ENCODE data around the gene SORCS1.
"Not testable (repeated sequence)": the region's sequence is repeated elsewhere in the genome, so short reads cannot be mapped to it uniquely, and the experiment has no call there.

SORCS1 gene

GRCh38 chr10:106938513-106938912, 226.0 kb downstream of the SORCS1 start:
- no peak for DNase-seq

- no peak for DNase-seq
Observed at GRCh38 chr10:106935978-106936451, 228.5 kb downstream of the SORCS1 start.

GRCh38 chr10:106931853-106932249, 232.7 kb downstream of the SORCS1 start:
- no peak for DNase-seq

- no peak for DNase-seq
Observed at GRCh38 chr10:106931159-106931852, 233.2 kb downstream of the SORCS1 start.

- no peak for DNase-seq
Observed at GRCh38 chr10:106930751-106931150, 233.8 kb downstream of the SORCS1 start.

- no peak for DNase-seq
Observed at GRCh38 chr10:106929291-106929895, 235.1 kb downstream of the SORCS1 start.

GRCh38 chr10:106928151-106928550, 236.4 kb downstream of the SORCS1 start:
- DNase-seq = not testable (repeated sequence)

- DNase-seq = no peak
Observed at GRCh38 chr10:106925191-106925590, 239.3 kb downstream of the SORCS1 start.

GRCh38 chr10:106920538-106920937, 244.0 kb downstream of the SORCS1 start:
- DNase-seq = no peak

GRCh38 chr10:106919871-106920282, 244.6 kb downstream of the SORCS1 start:
- no peak for DNase-seq

GRCh38 chr10:106917452-106918055, 247.0 kb downstream of the SORCS1 start:
- DNase-seq = no peak

GRCh38 chr10:106914016-106914415, 250.5 kb downstream of the SORCS1 start:
- no peak for DNase-seq

GRCh38 chr10:106913348-106913747, 251.2 kb downstream of the SORCS1 start:
- DNase-seq = no peak

GRCh38 chr10:106911096-106911495, 253.4 kb downstream of the SORCS1 start:
- no peak for DNase-seq

GRCh38 chr10:106910666-106911065, 253.8 kb downstream of the SORCS1 start:
- no peak for DNase-seq

GRCh38 chr10:106908225-106908624, 256.3 kb downstream of the SORCS1 start:
- no peak for DNase-seq

GRCh38 chr10:106904209-106904608, 260.3 kb downstream of the SORCS1 start:
- DNase-seq = no peak

- DNase-seq = no peak
Observed at GRCh38 chr10:106903180-106903579, 261.3 kb downstream of the SORCS1 start.

- no peak for DNase-seq
Observed at GRCh38 chr10:106900016-106900652, 264.4 kb downstream of the SORCS1 start.

- DNase-seq = no peak
Observed at GRCh38 chr10:106898446-106898845, 266.1 kb downstream of the SORCS1 start.

GRCh38 chr10:106897719-106898118, 266.8 kb downstream of the SORCS1 start:
- no peak for DNase-seq

- no peak for DNase-seq
Observed at GRCh38 chr10:106894692-106895091, 269.8 kb downstream of the SORCS1 start.

- no peak for DNase-seq
Observed at GRCh38 chr10:106877574-106877973, 286.9 kb downstream of the SORCS1 start.

- no peak for DNase-seq
Observed at GRCh38 chr10:106874604-106874889, 290.0 kb downstream of the SORCS1 start.

Data from NCI-H510A treated with DMSO at 0.1 percent for 48 hours (cell line).